ENCODE data around the gene TGM4. TPM values are rescaled to one million over a fixed set of nuclear protein-coding genes. Genes with fewer than 3 reads are reported as not detected.

TGM4 gene
- total and polyA plus RNA-seq, 7 experiments from 2014 or later = 0.07 TPM; not detected in 6

GRCh38 chr3:44918087-44918486, 43.7 kb downstream of the TGM4 start:
- ATAC-seq (no peak), DNase-seq (no peak)
- H3K4me3 Mint-ChIP-seq = no peak overlapping the region
- no peaks in the 10 kb centered on the region for H3K27me3 Mint-ChIP-seq
- H3K4me1 Mint-ChIP-seq = peaks cover 0 to 4% (median 0%) of the 10 kb centered on the region in 7 donors
- Histone ChIP-seq H3K36me3 (ENCODE audit: control insufficient read depth in 2 of 3, insufficient read depth in 3 of 3, low read length in 3 of 3) (peaks cover 0 to 22% (median 0%) of the 10 kb centered on the region in 3 experiments), H3K9me3 (ENCODE audit: control insufficient read depth in 2 of 3, low read length in 3 of 3) (no peaks in the 10 kb centered on the region), H3K27ac (ENCODE audit: low read depth, low read length) (no peak overlapping the region), H3K4me3 (ENCODE audit: low read length) (no peak overlapping the region), H3K4me1 (ENCODE audit: control insufficient read depth in 2 of 2, insufficient read depth in 2 of 2, low read length in 2 of 2) (no peaks in the 10 kb centered on the region), H3K27me3 (ENCODE audit: control insufficient read depth in 2 of 2, insufficient read depth in 2 of 2, low read length in 2 of 2) (no peaks in the 10 kb centered on the region)
- H3K36me3 Mint-ChIP-seq = peaks cover 0 to 34% (median 4%) of the 10 kb centered on the region in 5 donors
- POLR2A ChIA-PET = no interaction called here
- H3K9me3 Mint-ChIP-seq = no peaks in the 10 kb centered on the region
- intact Hi-C loops (cut with micrococcal nuclease) = no loop called here
- CTCF ChIA-PET = no interaction called here
- no peak overlapping the region for H3K27ac Mint-ChIP-seq

- ATAC-seq (no peak), DNase-seq (no peak)
- H3K4me1 Mint-ChIP-seq = peaks cover 0 to 4% (median 0%) of the 10 kb centered on the region in 7 donors
- no peaks in the 10 kb centered on the region for H3K27me3 ChIP-seq (ENCODE audit: control insufficient read depth in 2 of 2, insufficient read depth in 2 of 2, low read length in 2 of 2)
- intact Hi-C loops (cut with micrococcal nuclease) = no loop called here
- CTCF ChIA-PET = no interaction called here
- H3K9me3 Mint-ChIP-seq = no peaks in the 10 kb centered on the region
- no peaks in the 10 kb centered on the region for H3K9me3 ChIP-seq (ENCODE audit: control insufficient read depth in 2 of 3, low read length in 3 of 3)
- POLR2A ChIA-PET = no interaction called here
- H3K4me3 ChIP-seq (ENCODE audit: low read length) = no peak overlapping the region
- no peak overlapping the region for H3K4me3 Mint-ChIP-seq
- peaks cover 0 to 25% (median 0%) of the 10 kb centered on the region in 3 experiments for H3K36me3 ChIP-seq (ENCODE audit: control insufficient read depth in 2 of 3, insufficient read depth in 3 of 3, low read length in 3 of 3)
- no peak overlapping the region for H3K27ac Mint-ChIP-seq
- no peaks in the 10 kb centered on the region for H3K27me3 Mint-ChIP-seq
- no peak overlapping the region for H3K27ac ChIP-seq (ENCODE audit: low read depth, low read length)
- H3K36me3 Mint-ChIP-seq = peaks cover 0 to 34% (median 4%) of the 10 kb centered on the region in 5 donors
- H3K4me1 ChIP-seq (ENCODE audit: control insufficient read depth in 2 of 2, insufficient read depth in 2 of 2, low read length in 2 of 2) = no peaks in the 10 kb centered on the region
Measured at GRCh38 chr3:44918581-44918980, 44.2 kb downstream of the TGM4 start.

GRCh38 chr3:44920081-44920480, 45.7 kb downstream of the TGM4 start:
- Histone ChIP-seq H3K4me3 (ENCODE audit: low read length) (no peak overlapping the region), H3K27ac (ENCODE audit: low read depth, low read length) (no peak overlapping the region), H3K4me1 (ENCODE audit: control insufficient read depth in 2 of 2, insufficient read depth in 2 of 2, low read length in 2 of 2) (no peaks in the 10 kb centered on the region), H3K27me3 (ENCODE audit: control insufficient read depth in 2 of 2, insufficient read depth in 2 of 2, low read length in 2 of 2) (no peaks in the 10 kb centered on the region), H3K36me3 (ENCODE audit: control insufficient read depth in 2 of 3, insufficient read depth in 3 of 3, low read length in 3 of 3) (peaks cover 0 to 33% (median 0%) of the 10 kb centered on the region in 3 experiments), H3K9me3 (ENCODE audit: control insufficient read depth in 2 of 3, low read length in 3 of 3) (no peaks in the 10 kb centered on the region)
- H3K4me3 Mint-ChIP-seq = no peak overlapping the region
- CTCF ChIA-PET = interaction anchor here (0.6 kb wide), 1 partner anchor 557 kb away, joined by 3 read pairs; no protein-coding TSS in a partner anchor
- ATAC-seq (no peak), DNase-seq (no peak)
- peaks cover 0 to 38% (median 6%) of the 10 kb centered on the region in 5 donors for H3K36me3 Mint-ChIP-seq
- H3K9me3 Mint-ChIP-seq = no peaks in the 10 kb centered on the region
- POLR2A ChIA-PET = no interaction called here
- H3K4me1 Mint-ChIP-seq = no peaks in the 10 kb centered on the region
- intact Hi-C loops (cut with micrococcal nuclease) = no loop called here
- H3K27me3 Mint-ChIP-seq = no peaks in the 10 kb centered on the region
- no peak overlapping the region for H3K27ac Mint-ChIP-seq

- no peaks in the 10 kb centered on the region for H3K4me1 Mint-ChIP-seq
- no peaks in the 10 kb centered on the region for H3K4me1 ChIP-seq (ENCODE audit: control insufficient read depth in 2 of 2, insufficient read depth in 2 of 2, low read length in 2 of 2)
- CTCF ChIA-PET = interaction anchor here (0.6 kb wide), 1 partner anchor 393 kb away, joined by 6 read pairs; no protein-coding TSS in a partner anchor
- no peak overlapping the region for H3K27ac ChIP-seq (ENCODE audit: low read depth, low read length)
- peak overlapping the region in 2 of 9 donors; percentile 2 to 62 for H3K27ac Mint-ChIP-seq
- POLR2A ChIA-PET = no interaction called here
- DNase-seq = no peak
- H3K27me3 Mint-ChIP-seq = no peaks in the 10 kb centered on the region
- intact Hi-C loops (cut with micrococcal nuclease) = no loop called here
- no peaks in the 10 kb centered on the region for H3K9me3 ChIP-seq (ENCODE audit: control insufficient read depth in 2 of 3, low read length in 3 of 3)
- H3K4me3 Mint-ChIP-seq = no peak overlapping the region
- no peak for ATAC-seq
- no peaks in the 10 kb centered on the region for H3K27me3 ChIP-seq (ENCODE audit: control insufficient read depth in 2 of 2, insufficient read depth in 2 of 2, low read length in 2 of 2)
- peaks cover 8 to 57% (median 21%) of the 10 kb centered on the region in 5 donors for H3K36me3 Mint-ChIP-seq
- H3K36me3 ChIP-seq (ENCODE audit: control insufficient read depth in 2 of 3, insufficient read depth in 3 of 3, low read length in 3 of 3) = peaks cover 0 to 60% (median 0%) of the 10 kb centered on the region in 3 experiments
- no peaks in the 10 kb centered on the region for H3K9me3 Mint-ChIP-seq
- no peak overlapping the region for H3K4me3 ChIP-seq (ENCODE audit: low read length)
Measured at GRCh38 chr3:44923632-44924456, 49.4 kb downstream of the TGM4 start.

GRCh38 chr3:44924457-44925084, 50.2 kb downstream of the TGM4 start:
- intact Hi-C loops (cut with micrococcal nuclease) = no loop called here
- no peak overlapping the region for H3K27ac ChIP-seq (ENCODE audit: low read depth, low read length)
- H3K9me3 Mint-ChIP-seq = no peaks in the 10 kb centered on the region
- DNase-seq (no peak), ATAC-seq (no peak)
- H3K4me3 Mint-ChIP-seq = no peak overlapping the region
- peaks cover 0 to 67% (median 0%) of the 10 kb centered on the region in 3 experiments for H3K36me3 ChIP-seq (ENCODE audit: control insufficient read depth in 2 of 3, insufficient read depth in 3 of 3, low read length in 3 of 3)
- no peaks in the 10 kb centered on the region for H3K4me1 ChIP-seq (ENCODE audit: control insufficient read depth in 2 of 2, insufficient read depth in 2 of 2, low read length in 2 of 2)
- no peaks in the 10 kb centered on the region for H3K27me3 ChIP-seq (ENCODE audit: control insufficient read depth in 2 of 2, insufficient read depth in 2 of 2, low read length in 2 of 2)
- ChIA-PET CTCF (interaction anchor here (0.6 kb wide), 1 partner anchor 394 kb away, joined by 6 read pairs; no protein-coding TSS in a partner anchor), POLR2A (no interaction called here)
- no peaks in the 10 kb centered on the region for H3K27me3 Mint-ChIP-seq
- no peaks in the 10 kb centered on the region for H3K4me1 Mint-ChIP-seq
- H3K4me3 ChIP-seq (ENCODE audit: low read length) = no peak overlapping the region
- no peaks in the 10 kb centered on the region for H3K9me3 ChIP-seq (ENCODE audit: control insufficient read depth in 2 of 3, low read length in 3 of 3)
- peaks cover 11 to 64% (median 21%) of the 10 kb centered on the region in 5 donors for H3K36me3 Mint-ChIP-seq
- peak overlapping the region in 2 of 9 donors; percentile 14 to 18 for H3K27ac Mint-ChIP-seq

GRCh38 chr3:44926172-44926571, 51.8 kb downstream of the TGM4 start:
- intact Hi-C loops (cut with micrococcal nuclease) = no loop called here
- H3K36me3 Mint-ChIP-seq = peaks cover 11 to 57% (median 21%) of the 10 kb centered on the region in 5 donors
- H3K9me3 Mint-ChIP-seq = no peaks in the 10 kb centered on the region
- ChIA-PET POLR2A (no interaction called here), CTCF (no interaction called here)
- no peak overlapping the region for H3K4me3 Mint-ChIP-seq
- no peaks in the 10 kb centered on the region for H3K27me3 ChIP-seq (ENCODE audit: control insufficient read depth in 2 of 2, insufficient read depth in 2 of 2, low read length in 2 of 2)
- no peaks in the 10 kb centered on the region for H3K4me1 ChIP-seq (ENCODE audit: control insufficient read depth in 2 of 2, insufficient read depth in 2 of 2, low read length in 2 of 2)
- DNase-seq (no peak), ATAC-seq (no peak)
- peaks cover 0 to 83% (median 0%) of the 10 kb centered on the region in 3 experiments for H3K36me3 ChIP-seq (ENCODE audit: control insufficient read depth in 2 of 3, insufficient read depth in 3 of 3, low read length in 3 of 3)
- no peaks in the 10 kb centered on the region for H3K4me1 Mint-ChIP-seq
- H3K4me3 ChIP-seq (ENCODE audit: low read length) = no peak overlapping the region
- H3K27ac ChIP-seq (ENCODE audit: low read depth, low read length) = no peak overlapping the region
- no peaks in the 10 kb centered on the region for H3K27me3 Mint-ChIP-seq
- H3K9me3 ChIP-seq (ENCODE audit: control insufficient read depth in 2 of 3, low read length in 3 of 3) = no peaks in the 10 kb centered on the region
- H3K27ac Mint-ChIP-seq = peak overlapping the region in 1 of 9 donors; percentile 27
